Body of pancreas (tissue), 4 donors: Measurements from ENCODE around the gene C1QTNF12. TPM values are rescaled to one million over a fixed set of nuclear protein-coding genes. Genes with fewer than 3 reads are reported as not detected.

Source experiments
- ATAC-seq: fragments of 150-250 bp; one replicate; pipeline ENCODE4 v1.9.1; 2016
- DNase-seq, 4 donors: peaks; one replicate each; pipeline ENCODE4 v3.0.0-alpha.2; 2019
- H3K27ac ChIP-seq, 4 donors: fragments of 200-600 bp; sonication (generic); 1 replicate in 3 of 4; 2 replicates in 1 of 4; pipeline versions ENCODE4 v1.5.1 to v1.6.1; 2016 to 2019; ENCODE audit warnings: mild to moderate bottlenecking in 1 of 4, mixed read lengths in 1 of 4, moderate library complexity in 1 of 4
- H3K27me3 ChIP-seq, 2 donors: fragments of 200-600 bp; sonication (generic); one replicate each; pipeline ENCODE4 v1.6.0; 2016; ENCODE audit warnings: mild to moderate bottlenecking in 1 of 2
- H3K36me3 ChIP-seq, 2 donors: fragments of 200-600 bp; sonication (generic); replicated peaks in 1 of 2; 2 replicates each; pipeline ENCODE4 v1.5.1; 2016; ENCODE audit warnings: low read depth in 2 of 2; ENCODE audit not compliant: insufficient read depth in 1 of 2
- H3K4me1 ChIP-seq: fragments of 200-600 bp; sonication (generic); one replicate; pipeline ENCODE4 v1.6.0; 2016
- H3K4me3 ChIP-seq, 2 donors: fragments of 200-600 bp; sonication (generic); 1 replicate in 1 of 2; 2 replicates in 1 of 2; pipeline ENCODE4 v1.5.1; 2016 to 2019
- H3K9me3 ChIP-seq, 3 donors: fragments of 200-600 bp; sonication (generic); 1 replicate in 2 of 3; 2 replicates in 1 of 3; pipeline ENCODE4 v1.5.1; 2016
- CTCF ChIP-seq, 7 experiments: fragments of 450-650 bp in 4 of 7; fragments of 200-600 bp in 3 of 7; sonication (generic) in 3 of 7; IDR thresholded peaks; one replicate each; pipeline ENCODE4 v1.5.1; 2016 to 2019; ENCODE audit warnings: antibody characterized with exemption in 7 of 7
- POLR2A ChIP-seq, 3 donors: fragments of 450-650 bp; IDR thresholded peaks; one replicate each; pipeline ENCODE4 v1.6.1; 2016; ENCODE audit warnings: antibody characterized with exemption in 3 of 3, mild to moderate bottlenecking in 2 of 3
- WGBS, 2 donors: methylation state at CpG; one replicate each; pipeline ENCODE4 v1.1.5; 2017; 5-methylcytosine and 5-hydroxymethylcytosine counted together
- intact Hi-C: fragments of 100-400 bp; cut with DNase I; formaldehyde crosslinking; loops from one replicate; pipeline ENCODE4 v1.15.1; 2023
- total RNA-seq, 2 donors: library from RNA; depleted of rRNA; stranded (reverse); fragments of >200 nt; gene quantifications; one replicate each; pipeline ENCODE4 v1.1.0, GENCODE V29; 2016

Gene C1QTNF12
- total RNA-seq, 2 donors from 2014 or later, result not detected

- Histone ChIP-seq H3K4me3 (no peak overlapping the region), H3K36me3 (no peaks in the 10 kb centered on the region), H3K9me3 (no peaks in the 10 kb centered on the region), H3K27me3 (no peaks in the 10 kb centered on the region), H3K27ac (no peak overlapping the region), H3K4me1 (no peaks in the 10 kb centered on the region)
- ATAC-seq (no peak), DNase-seq (no peak)
- intact Hi-C loops, result no loop called here
- no peak for TF ChIP-seq CTCF (IDR thresholded peaks at IDR 0.05)
- no peak for TF ChIP-seq POLR2A (IDR thresholded peaks at IDR 0.05)
- WGBS, 2 donors, result 38 to 88% methylated on average over 9 to 42 of the region's 45 CpGs
Measured at GRCh38 chr1:1245817-1246576, 525 bp downstream of the C1QTNF12 start.

- 66% methylated on average over 9 of the region's 23 CpGs; no CpG with 5 or more reads in 1 of the 2 donors for WGBS, 2 donors
Measured at GRCh38 chr1:1245178-1245816, 1.2 kb downstream of the C1QTNF12 start.

DNA sequence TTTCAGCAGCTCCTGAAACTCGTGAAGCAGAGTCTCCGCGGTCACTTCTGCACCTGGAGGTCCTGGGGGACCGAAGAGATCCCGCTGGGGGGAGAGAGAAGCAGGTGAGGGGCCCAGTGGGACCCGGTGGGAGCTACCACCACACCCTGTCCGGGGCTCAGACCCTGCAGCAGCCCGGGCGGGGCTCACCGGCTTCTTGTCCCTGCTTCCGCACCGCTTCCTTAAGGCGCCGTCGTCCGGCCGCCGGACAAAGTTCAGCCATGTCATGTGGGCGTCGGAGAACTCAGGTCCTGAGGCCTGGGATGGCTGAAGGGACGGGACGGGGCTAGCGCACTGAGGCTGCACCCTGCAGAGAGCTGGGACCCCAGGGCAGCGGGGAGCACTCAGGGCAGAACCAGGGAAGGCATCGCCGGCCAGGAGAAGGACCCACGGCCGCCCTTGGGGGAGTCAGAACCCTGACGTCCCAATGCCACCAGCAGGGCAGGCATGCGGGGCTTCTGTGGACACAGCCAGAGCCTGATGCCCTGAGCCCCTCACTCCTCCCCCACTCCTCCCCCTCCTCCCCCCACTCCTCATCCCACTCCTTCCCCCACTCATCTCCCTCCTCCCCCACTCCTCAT, 2.2 kb downstream of the C1QTNF12 start:
- Histone ChIP-seq H3K9me3 (no peaks in the 10 kb centered on the region), H3K27ac (no peak overlapping the region), H3K4me1 (no peaks in the 10 kb centered on the region), H3K36me3 (no peaks in the 10 kb centered on the region), H3K27me3 (no peaks in the 10 kb centered on the region), H3K4me3 (no peak overlapping the region)
- ATAC-seq, result no peak
- intact Hi-C loops, result no loop called here
- TF ChIP-seq CTCF (IDR thresholded peaks at IDR 0.05) (no peak), POLR2A (IDR thresholded peaks at IDR 0.05) (no peak)
- no peak for DNase-seq
- WGBS, 2 donors, result 64 to 81% methylated on average over 3 to 29 of the region's 30 CpGs

More at GRCh38 chr1:1245178-1245816, 1.2 kb downstream of the C1QTNF12 start:
- TF ChIP-seq CTCF (IDR thresholded peaks at IDR 0.05) (no peak), POLR2A (IDR thresholded peaks at IDR 0.05) (no peak)
- Histone ChIP-seq H3K9me3 (no peaks in the 10 kb centered on the region), H3K27ac (no peak overlapping the region), H3K4me3 (no peak overlapping the region), H3K4me1 (no peaks in the 10 kb centered on the region), H3K36me3 (no peaks in the 10 kb centered on the region), H3K27me3 (no peaks in the 10 kb centered on the region)
- ATAC-seq (no peak), DNase-seq (no peak)
- intact Hi-C loops, result no loop called here

DNA sequence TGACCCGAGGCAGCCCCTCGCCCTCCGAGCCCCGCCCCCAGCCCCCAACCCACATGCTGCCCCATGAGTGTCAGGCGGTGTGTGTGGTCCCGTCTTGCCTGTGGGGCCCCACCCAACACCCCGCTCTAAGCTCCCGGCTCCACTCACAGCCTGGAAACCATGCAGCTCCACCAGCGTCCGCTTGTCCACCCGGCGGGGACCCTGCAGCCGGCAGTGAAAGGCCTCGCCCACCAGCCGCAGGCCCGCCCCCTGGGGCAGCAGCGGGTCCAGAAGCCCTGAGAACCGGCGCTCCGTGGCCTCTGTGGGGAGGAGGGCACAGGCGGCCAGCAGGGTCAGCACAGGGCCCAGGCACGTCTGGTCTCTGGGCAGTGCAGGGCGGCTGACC, 2.7 kb downstream of the C1QTNF12 start:
- intact Hi-C loops, result no loop called here
- no peaks in the 10 kb centered on the region for H3K27me3 ChIP-seq
- no peaks in the 10 kb centered on the region for H3K36me3 ChIP-seq
- ATAC-seq (no peak), DNase-seq (no peak)
- no peak overlapping the region for H3K27ac ChIP-seq
- 84% methylated on average over 22 of the region's 23 CpGs; no CpG with 5 or more reads in 1 of the 2 donors for WGBS, 2 donors
- no peak for TF ChIP-seq POLR2A (IDR thresholded peaks at IDR 0.05)
- no peak for TF ChIP-seq CTCF (IDR thresholded peaks at IDR 0.05)
- no peaks in the 10 kb centered on the region for H3K9me3 ChIP-seq
- H3K4me3 ChIP-seq, result no peak overlapping the region
- no peaks in the 10 kb centered on the region for H3K4me1 ChIP-seq
